Measurements from ENCODE around the gene PSME2.
A peak's percentile ranks its signal among the peaks of the same experiment; 100 is the strongest.

Gene PSME2, protein sequence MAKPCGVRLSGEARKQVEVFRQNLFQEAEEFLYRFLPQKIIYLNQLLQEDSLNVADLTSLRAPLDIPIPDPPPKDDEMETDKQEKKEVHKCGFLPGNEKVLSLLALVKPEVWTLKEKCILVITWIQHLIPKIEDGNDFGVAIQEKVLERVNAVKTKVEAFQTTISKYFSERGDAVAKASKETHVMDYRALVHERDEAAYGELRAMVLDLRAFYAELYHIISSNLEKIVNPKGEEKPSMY

DNA sequence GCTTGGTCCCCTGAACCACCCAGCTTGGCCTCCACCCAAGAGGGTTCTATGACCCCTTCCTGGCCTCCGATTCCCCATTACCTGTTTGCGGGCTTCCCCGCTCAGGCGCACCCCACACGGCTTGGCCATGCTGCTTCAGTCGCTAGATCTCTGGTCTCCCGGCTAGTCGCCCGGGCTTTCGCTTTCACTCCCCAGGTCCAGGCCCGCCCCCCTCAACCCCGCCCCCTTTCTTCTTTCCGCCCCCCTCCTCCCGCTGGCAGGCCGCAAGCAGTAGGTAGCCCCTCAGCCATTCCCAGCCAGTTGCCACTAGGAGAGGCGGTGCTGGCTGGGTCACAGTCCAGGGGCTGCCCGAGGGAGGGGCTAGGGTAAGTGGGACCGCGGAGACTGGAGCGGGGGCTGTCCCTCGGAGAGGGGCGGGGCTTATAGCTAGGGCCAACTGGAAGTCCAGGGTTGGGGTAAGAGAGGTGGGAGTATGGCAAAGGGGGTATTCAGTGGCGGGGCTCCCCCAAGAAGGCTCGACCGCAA is at the start of gene PSME2:
Gene PSME2, minus strand, starts transcription at position 158 of the 525 bp plus-strand sequence. Its CDS starts 29 bp downstream, at position 129.
- ATAC-seq (peak; percentile 81), DNase-seq (peak; percentile 96 to 98)
- H3K4me1 Mint-ChIP-seq, result peaks cover 85% of the 10 kb centered on the region
- no peaks in the 10 kb centered on the region for H3K9me3 Mint-ChIP-seq
- no peaks in the 10 kb centered on the region for H3K27me3 Mint-ChIP-seq
- peak within 1 kb of the TSS; percentile 93 to 96 for H3K4me3 Mint-ChIP-seq
- H3K27ac Mint-ChIP-seq, result peak within 1 kb of the TSS; percentile 95 to 96

GRCh38 chr14:24195186-24196070 is 49.0 kb upstream of the PSME2 start, which contains the start of gene TM9SF1:
Gene TM9SF1 (minus strand): TSS chr14:24195441. CDS start chr14:24195019, 422 bp downstream.
- no peaks in the 10 kb centered on the region for H3K9me3 Mint-ChIP-seq
- peaks cover 67% of the 10 kb centered on the region for H3K4me1 Mint-ChIP-seq
- no peaks in the 10 kb centered on the region for H3K27me3 Mint-ChIP-seq
- H3K4me3 Mint-ChIP-seq, result peak within 1 kb of the TSS; percentile 94 to 98
- ATAC-seq (peak; percentile 95), DNase-seq (peak; percentile 86 to 90)
- peak within 1 kb of the TSS; percentile 99 to 100 for H3K27ac Mint-ChIP-seq

- Mint-ChIP-seq H3K27me3 (no peaks in the 10 kb centered on the region), H3K4me3 (peak overlapping the region; percentile 94 to 98), H3K9me3 (no peaks in the 10 kb centered on the region), H3K4me1 (peaks cover 72% of the 10 kb centered on the region), H3K27ac (peak overlapping the region; percentile 78 to 100)
- ATAC-seq, result no peak
- DNase-seq, result no peak
Observed at GRCh38 chr14:24194873-24195185, 48.4 kb upstream of the PSME2 start.

DNA sequence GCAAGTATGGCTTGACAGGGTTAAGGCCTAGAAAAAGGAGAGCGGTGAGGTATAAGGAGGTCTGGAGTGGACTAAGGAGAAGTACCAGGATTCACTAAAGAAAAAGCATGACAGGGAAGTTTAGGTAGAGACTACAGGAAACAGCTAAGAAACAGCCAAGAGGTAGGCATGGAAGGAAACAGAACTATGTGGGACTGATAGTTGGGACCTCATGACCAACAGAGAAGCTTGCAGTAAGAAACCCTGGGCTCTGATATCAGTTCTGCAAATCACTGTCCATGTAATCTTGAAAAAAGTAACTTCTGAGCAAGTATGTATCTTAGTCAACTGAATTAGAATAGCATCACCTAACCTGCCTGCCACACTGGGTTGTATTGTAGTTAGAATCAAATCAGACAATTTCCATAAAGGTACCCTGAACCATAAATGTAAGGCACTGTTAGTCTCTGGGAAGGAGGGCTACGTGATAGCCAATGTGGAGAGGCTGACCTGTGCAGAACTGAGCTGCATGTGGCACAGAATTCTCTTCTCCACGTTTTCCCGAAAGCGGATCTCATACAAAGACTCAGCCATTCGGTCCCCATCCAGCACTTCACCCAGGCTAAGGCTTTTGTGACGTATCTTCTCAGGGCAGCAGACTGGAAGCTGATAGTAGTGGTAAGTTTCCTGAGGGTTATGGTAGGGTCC is 47.9 kb upstream of the PSME2 start:
- H3K4me1 Mint-ChIP-seq, result peaks cover 72% of the 10 kb centered on the region
- H3K4me3 Mint-ChIP-seq, result peak overlapping the region; percentile 94 to 98
- peak overlapping the region in 1 of 2 donors; percentile 78 for H3K27ac Mint-ChIP-seq
- no peaks in the 10 kb centered on the region for H3K27me3 Mint-ChIP-seq
- DNase-seq (no peak), ATAC-seq (no peak)
- H3K9me3 Mint-ChIP-seq, result no peaks in the 10 kb centered on the region

DNA sequence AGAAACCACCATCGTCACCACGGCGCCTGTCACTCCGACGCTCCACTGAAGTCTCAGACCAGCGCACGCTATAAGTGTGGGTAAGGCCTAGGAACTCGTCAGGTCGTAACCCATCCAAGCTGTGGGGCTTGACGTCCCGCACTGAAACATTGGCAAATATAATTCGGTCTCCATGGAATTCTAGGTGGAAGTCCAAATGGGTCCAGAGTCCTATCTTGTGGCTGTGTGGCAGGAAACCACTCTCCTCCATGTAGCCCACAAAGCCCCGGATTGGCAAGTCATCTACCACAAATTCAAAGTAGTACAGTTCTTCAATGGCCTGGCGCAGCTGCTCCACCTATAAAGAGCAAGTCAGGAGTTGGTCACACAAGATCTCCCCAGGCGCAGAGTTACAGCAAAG is 46.5 kb upstream of the PSME2 start:
- no peak overlapping the region for H3K4me3 Mint-ChIP-seq
- DNase-seq, result no peak
- H3K4me1 Mint-ChIP-seq, result peaks cover 74% of the 10 kb centered on the region
- H3K27ac Mint-ChIP-seq, result peak overlapping the region in 1 of 2 donors; percentile 65
- H3K9me3 Mint-ChIP-seq, result no peaks in the 10 kb centered on the region
- no peak for ATAC-seq
- H3K27me3 Mint-ChIP-seq, result no peaks in the 10 kb centered on the region

DNA sequence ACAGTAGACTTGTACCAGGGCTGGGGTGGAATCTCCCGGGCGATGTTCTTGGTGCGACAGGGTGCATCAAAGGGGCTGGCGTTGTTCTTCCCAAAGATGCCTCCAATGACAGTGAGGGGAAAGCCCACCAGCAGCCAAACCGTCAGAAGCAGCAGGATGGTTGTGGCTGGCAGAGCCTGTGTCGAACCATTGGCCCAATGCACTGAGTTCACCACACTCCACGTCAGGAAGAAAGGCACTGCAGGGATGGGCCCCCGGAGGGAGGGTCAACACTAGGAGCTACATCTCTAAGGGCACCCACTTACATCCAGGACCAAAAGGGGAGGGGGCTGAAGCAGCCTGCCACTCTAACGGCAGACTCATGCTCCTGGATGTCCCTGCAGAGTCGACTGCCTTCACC is 44.0 kb upstream of the PSME2 start:
- Mint-ChIP-seq H3K27ac (peak overlapping the region in 1 of 2 donors; percentile 79), H3K9me3 (no peaks in the 10 kb centered on the region)

GRCh38 chr14:24189460-24189859 is 43.0 kb upstream of the PSME2 start:
- DNase-seq (no peak), ATAC-seq (no peak)
- Mint-ChIP-seq H3K9me3 (no peaks in the 10 kb centered on the region), H3K27ac (peak overlapping the region in 1 of 2 donors; percentile 45), H3K27me3 (no peaks in the 10 kb centered on the region), H3K4me3 (peak overlapping the region in 1 of 2 donors; percentile 88), H3K4me1 (peaks cover 69% of the 10 kb centered on the region)

More for the DNA sequence above, 44.0 kb upstream of the PSME2 start:
- Mint-ChIP-seq H3K4me1 (peaks cover 72% of the 10 kb centered on the region), H3K27me3 (no peaks in the 10 kb centered on the region), H3K4me3 (no peak overlapping the region)
- ATAC-seq, result no peak
- no peak for DNase-seq

GRCh38 chr14:24189059-24189375 is 42.6 kb upstream of the PSME2 start:
- H3K4me1 Mint-ChIP-seq, result peaks cover 64% of the 10 kb centered on the region

DNA sequence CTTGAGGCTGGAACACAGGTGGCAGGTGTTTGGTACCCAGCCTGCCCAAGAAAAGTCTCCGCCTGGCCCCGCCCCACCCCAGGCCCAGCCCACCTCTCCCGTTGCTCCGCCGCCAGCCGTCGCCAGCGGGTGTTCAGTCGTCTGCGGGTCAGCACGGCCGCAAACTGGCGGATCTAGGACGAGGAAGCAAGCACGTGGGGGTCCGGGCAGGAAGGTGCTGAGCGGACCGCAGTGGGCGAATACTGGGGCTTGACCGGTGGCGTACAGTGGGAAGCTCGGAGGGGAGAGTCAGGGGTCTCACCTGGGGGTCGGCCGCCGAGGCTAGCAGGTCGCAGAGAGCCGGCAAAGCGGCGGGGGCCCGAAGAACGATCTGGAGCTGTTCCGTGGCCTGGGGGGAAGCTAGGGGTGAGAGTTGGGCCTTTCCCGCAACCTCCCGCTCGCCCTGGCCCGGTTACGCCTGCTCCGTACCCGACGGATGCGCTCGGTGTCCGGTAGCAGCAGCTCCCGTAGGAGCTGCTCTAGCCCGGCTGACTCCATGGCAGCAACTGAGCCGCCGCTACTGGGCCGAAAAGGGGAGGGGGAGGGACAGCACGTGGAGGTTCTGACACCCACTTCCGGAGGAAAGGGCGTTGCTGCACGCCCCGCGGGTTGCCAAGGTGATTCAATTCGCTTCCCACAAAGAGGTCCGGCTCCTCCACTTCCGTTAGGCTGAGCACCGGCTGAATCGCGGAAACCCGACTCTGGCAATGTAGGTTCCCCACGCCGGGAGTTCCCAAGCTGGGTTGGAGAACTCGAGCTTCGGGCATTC is 42.0 kb upstream of the PSME2 start, which contains the start of gene IPO4:
Gene IPO4, minus strand, starts transcription at position 566 of the 808 bp plus-strand sequence. Its CDS starts 29 bp downstream, at position 537.
- Mint-ChIP-seq H3K9me3 (no peaks in the 10 kb centered on the region), H3K4me1 (peaks cover 62% of the 10 kb centered on the region), H3K4me3 (peak within 1 kb of the TSS; percentile 88 to 97), H3K27ac (peak within 1 kb of the TSS; percentile 45 to 93), H3K27me3 (no peaks in the 10 kb centered on the region)
- ATAC-seq (peak; percentile 97), DNase-seq (peak; percentile 90 to 95)

More at GRCh38 chr14:24189059-24189375, 42.6 kb upstream of the PSME2 start:
- DNase-seq, result no peak
- ATAC-seq, result no peak
- Mint-ChIP-seq H3K27ac (peak overlapping the region; percentile 45 to 93), H3K9me3 (no peaks in the 10 kb centered on the region), H3K27me3 (no peaks in the 10 kb centered on the region), H3K4me3 (peak overlapping the region; percentile 88 to 97)

DNA sequence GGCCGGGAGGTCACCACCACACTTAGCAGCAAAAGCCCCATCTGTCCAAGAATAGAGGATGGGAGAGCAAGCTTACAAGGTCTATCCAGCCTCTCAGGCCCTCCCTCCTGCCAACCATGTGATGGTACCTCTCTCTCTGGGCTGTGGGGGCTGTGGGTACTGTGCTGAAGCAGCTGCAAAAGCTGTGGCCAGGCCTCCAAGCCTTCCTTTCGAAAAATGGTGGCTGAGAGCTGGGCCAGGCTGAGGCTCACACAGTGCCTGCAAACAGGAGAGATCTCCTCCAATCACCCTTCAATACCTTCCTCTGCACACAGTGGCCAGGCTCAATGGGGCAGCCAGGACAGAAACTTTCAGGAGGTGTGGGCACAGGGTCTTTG is 41.1 kb upstream of the PSME2 start:
- H3K27ac Mint-ChIP-seq, result peak overlapping the region in 1 of 2 donors; percentile 45
- H3K27me3 Mint-ChIP-seq, result no peaks in the 10 kb centered on the region
- H3K9me3 Mint-ChIP-seq, result no peaks in the 10 kb centered on the region
- peak overlapping the region; percentile 88 to 97 for H3K4me3 Mint-ChIP-seq
- H3K4me1 Mint-ChIP-seq, result peaks cover 64% of the 10 kb centered on the region
- DNase-seq (no peak), ATAC-seq (no peak)

- Mint-ChIP-seq H3K27ac (peak overlapping the region in 1 of 2 donors; percentile 65), H3K4me3 (peak overlapping the region; percentile 68 to 97), H3K27me3 (no peaks in the 10 kb centered on the region), H3K9me3 (no peaks in the 10 kb centered on the region), H3K4me1 (peaks cover 64% of the 10 kb centered on the region)
- ATAC-seq, result no peak
- no peak for DNase-seq
Observed at GRCh38 chr14:24186831-24187538, 40.6 kb upstream of the PSME2 start.

DNA sequence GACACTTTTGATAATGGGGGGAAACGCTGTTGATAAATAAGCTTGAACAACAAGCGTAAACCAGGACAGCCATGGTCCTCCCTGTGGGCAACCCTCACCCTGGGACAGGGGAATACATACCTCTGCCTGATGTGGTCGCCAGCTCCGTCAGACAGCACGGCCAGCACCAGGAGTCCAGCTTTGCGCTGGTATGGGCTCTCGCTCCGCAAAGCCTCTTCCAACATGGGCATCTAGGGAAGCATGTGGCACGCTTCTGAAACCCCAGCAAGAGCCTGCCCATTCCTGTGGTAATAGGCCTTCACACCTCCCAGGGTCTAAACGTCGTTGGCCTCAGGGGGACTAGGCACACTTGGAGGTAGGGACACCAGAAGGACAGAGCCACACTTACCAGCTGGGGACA is 39.3 kb upstream of the PSME2 start:
- H3K27ac Mint-ChIP-seq, result peak overlapping the region in 1 of 2 donors; percentile 5
- DNase-seq (no peak), ATAC-seq (no peak)
- H3K4me1 Mint-ChIP-seq, result peaks cover 63% of the 10 kb centered on the region
- no peaks in the 10 kb centered on the region for H3K9me3 Mint-ChIP-seq
- H3K4me3 Mint-ChIP-seq, result no peak overlapping the region
- no peaks in the 10 kb centered on the region for H3K27me3 Mint-ChIP-seq

DNA sequence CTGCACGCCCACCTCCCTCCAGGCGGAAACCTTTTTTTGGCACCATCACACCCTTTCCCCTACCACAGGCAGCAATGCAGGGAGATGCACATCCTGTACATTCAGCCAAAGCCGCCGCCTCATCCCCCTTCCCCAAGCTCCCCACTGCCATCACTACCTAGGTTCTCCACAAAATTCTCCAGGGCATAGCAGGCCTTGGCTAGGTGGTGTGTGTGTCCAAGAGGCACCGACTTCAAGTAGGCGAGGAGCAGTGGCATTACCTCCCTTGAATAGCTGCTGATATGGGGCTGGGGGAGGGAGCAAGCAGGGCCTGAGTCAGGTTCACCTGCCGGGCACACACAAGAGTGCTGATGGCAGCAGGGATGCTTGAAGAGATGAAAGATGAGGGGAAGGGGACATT is 38.6 kb upstream of the PSME2 start:
- Mint-ChIP-seq H3K27me3 (no peaks in the 10 kb centered on the region), H3K9me3 (no peaks in the 10 kb centered on the region), H3K4me3 (no peak overlapping the region), H3K27ac (peak overlapping the region in 1 of 2 donors; percentile 87), H3K4me1 (peaks cover 58% of the 10 kb centered on the region)
- ATAC-seq, result no peak
- DNase-seq, result no peak

Measured in stimulated activated naive CD8-positive, alpha-beta T cell treated with anti-CD3 and anti-CD28 coated beads, Interleukin-15, amount 100 ng/mL, for 72 hours (primary cell).